ENCODE measurements around the gene MELK. TPM values are rescaled to one million over a fixed set of nuclear protein-coding genes. Genes with fewer than 3 reads are reported as not detected.

Gene MELK
- total RNA-seq, 2 experiments from 2014 or later, result 53.9 to 55.3 TPM

- intact Hi-C loops (cut with micrococcal nuclease), result no loop called here
- H3K27ac Mint-ChIP-seq, result no peak overlapping the region
- H3K36me3 Mint-ChIP-seq (ENCODE audit: low read depth), result peaks cover 28% of the 10 kb centered on the region
- H3K9me3 Mint-ChIP-seq, result no peaks in the 10 kb centered on the region
- H3K27me3 Mint-ChIP-seq (ENCODE audit: low read depth), result no peaks in the 10 kb centered on the region
- CTCF ChIA-PET, result no interaction called here
- no peak overlapping the region for H3K4me3 Mint-ChIP-seq
- DNase-seq, result no peak
- H3K4me1 Mint-ChIP-seq (ENCODE audit: low read depth), result no peaks in the 10 kb centered on the region
These were observed 65.0 kb downstream of the MELK start for GRCh38 chr9:36637491-36638270.

DNA sequence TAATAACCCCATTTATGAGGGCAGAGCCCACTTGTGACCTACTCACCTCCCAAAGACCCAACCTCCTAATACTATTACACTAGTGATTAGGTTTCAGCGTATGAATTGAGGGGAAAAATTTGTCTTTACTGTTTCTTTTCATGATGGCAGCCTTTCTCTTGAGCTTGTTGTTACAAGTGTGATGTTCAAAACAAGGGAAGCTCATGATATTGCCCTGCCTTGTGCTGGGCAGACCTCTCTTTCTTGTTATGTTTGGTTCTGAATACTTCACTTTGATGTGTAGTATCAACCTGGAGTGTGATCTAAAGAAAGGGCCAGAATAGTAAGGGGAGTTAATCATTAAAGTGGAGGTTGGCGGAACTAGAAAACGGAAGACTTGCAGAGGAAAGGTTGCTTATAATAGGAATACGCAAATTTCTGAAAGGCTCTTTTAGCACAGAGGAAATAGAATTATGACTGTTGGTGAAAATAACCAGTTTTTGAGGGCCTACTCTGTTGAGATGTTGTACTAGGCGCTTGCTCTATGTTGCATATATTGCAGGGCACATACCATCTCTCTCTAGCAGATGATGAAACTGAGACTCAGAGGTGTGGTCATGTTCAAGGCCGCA, 68.2 kb downstream of the MELK start:
- H3K27ac Mint-ChIP-seq, result no peak overlapping the region
- H3K9me3 Mint-ChIP-seq, result no peaks in the 10 kb centered on the region
- CTCF ChIA-PET, result no interaction called here
- intact Hi-C loops (cut with micrococcal nuclease), result no loop called here
- peaks cover 29% of the 10 kb centered on the region for H3K36me3 Mint-ChIP-seq (ENCODE audit: low read depth)
- H3K4me1 Mint-ChIP-seq (ENCODE audit: low read depth), result no peaks in the 10 kb centered on the region
- DNase-seq, result no peak
- H3K27me3 Mint-ChIP-seq (ENCODE audit: low read depth), result no peaks in the 10 kb centered on the region
- no peak overlapping the region for H3K4me3 Mint-ChIP-seq

DNA sequence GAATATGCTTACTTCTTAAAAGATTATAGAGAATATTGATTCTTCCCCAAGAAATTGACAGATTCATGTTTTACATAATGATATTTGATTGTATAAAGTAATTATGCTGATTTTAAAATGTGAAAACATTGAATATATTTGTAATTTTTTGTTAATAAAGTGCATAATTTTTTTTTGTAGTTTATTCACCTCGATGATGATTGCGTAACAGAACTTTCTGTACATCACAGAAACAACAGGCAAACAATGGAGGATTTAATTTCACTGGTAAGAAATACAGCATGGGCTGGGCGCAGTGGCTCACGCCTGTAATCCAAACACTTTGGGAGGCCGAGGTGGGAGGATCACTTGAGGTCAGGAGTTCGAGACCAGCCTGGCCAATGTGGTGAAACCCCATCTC, 70.1 kb downstream of the MELK start:
- CTCF ChIA-PET, result no interaction called here
- DNase-seq, result no peak
- H3K4me1 Mint-ChIP-seq (ENCODE audit: low read depth), result no peaks in the 10 kb centered on the region
- H3K27me3 Mint-ChIP-seq (ENCODE audit: low read depth), result no peaks in the 10 kb centered on the region
- no peak overlapping the region for H3K4me3 Mint-ChIP-seq
- peaks cover 26% of the 10 kb centered on the region for H3K36me3 Mint-ChIP-seq (ENCODE audit: low read depth)
- H3K27ac Mint-ChIP-seq, result no peak overlapping the region
- H3K9me3 Mint-ChIP-seq, result no peaks in the 10 kb centered on the region
- intact Hi-C loops (cut with micrococcal nuclease), result no loop called here

DNA sequence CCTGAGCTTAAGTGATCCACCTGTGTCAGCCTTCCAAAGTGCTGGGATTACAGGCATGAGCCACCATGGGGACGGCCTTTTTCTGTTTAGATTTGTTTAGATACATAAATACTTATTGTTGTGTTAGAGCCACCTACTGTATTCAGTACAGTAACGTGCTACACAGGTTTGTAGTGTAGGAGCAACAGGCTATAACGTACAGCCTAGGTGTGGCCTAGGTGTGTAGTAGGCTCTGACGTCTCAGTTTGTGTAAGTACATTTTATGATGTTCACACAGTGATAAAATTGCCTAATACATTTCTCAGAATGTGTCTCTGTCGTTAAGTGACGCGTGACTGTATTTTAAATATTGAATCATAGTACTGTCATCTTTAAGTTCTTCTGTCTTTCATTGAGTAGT, 84.1 kb downstream of the MELK start:
- Mint-ChIP-seq H3K27me3 (ENCODE audit: low read depth) (no peaks in the 10 kb centered on the region), H3K4me1 (ENCODE audit: low read depth) (no peaks in the 10 kb centered on the region), H3K27ac (no peak overlapping the region), H3K36me3 (ENCODE audit: low read depth) (peaks cover 48% of the 10 kb centered on the region), H3K9me3 (peaks cover 7% of the 10 kb centered on the region), H3K4me3 (no peak overlapping the region)
- intact Hi-C loops (cut with micrococcal nuclease), result loop anchor here (10.0 kb wide), 1 partner anchor 62 kb away; no protein-coding TSS in a partner anchor
- DNase-seq, result no peak
- CTCF ChIA-PET, result no interaction called here

DNA sequence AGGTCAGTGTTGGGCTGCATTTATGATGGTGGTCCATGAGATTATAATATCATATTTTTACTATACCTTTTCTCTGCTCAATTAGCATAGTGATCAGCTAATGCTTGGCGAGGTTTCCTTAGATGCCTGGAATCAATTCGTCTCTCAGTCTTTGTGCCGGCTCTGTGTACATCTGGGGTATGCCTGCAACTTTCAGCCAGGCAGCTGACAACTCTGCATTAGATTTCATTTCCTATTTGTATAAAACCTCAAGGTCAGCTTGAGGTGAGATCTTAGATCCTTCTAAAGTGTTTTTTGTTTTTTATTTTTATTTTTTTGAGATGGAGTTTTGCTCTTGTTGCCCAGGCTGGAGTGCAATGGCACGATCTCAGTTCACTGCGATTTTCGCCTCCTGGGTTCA, 86.8 kb downstream of the MELK start:
- no peaks in the 10 kb centered on the region for H3K27me3 Mint-ChIP-seq (ENCODE audit: low read depth)
- H3K27ac Mint-ChIP-seq, result no peak overlapping the region
- H3K36me3 Mint-ChIP-seq (ENCODE audit: low read depth), result peaks cover 45% of the 10 kb centered on the region
- H3K4me3 Mint-ChIP-seq, result no peak overlapping the region
- DNase-seq, result no peak
- peaks cover 7% of the 10 kb centered on the region for H3K9me3 Mint-ChIP-seq
- H3K4me1 Mint-ChIP-seq (ENCODE audit: low read depth), result no peaks in the 10 kb centered on the region
- CTCF ChIA-PET, result no interaction called here
- intact Hi-C loops (cut with micrococcal nuclease), result loop anchor here (10.0 kb wide), 1 partner anchor 65 kb away; no protein-coding TSS in a partner anchor

DNA sequence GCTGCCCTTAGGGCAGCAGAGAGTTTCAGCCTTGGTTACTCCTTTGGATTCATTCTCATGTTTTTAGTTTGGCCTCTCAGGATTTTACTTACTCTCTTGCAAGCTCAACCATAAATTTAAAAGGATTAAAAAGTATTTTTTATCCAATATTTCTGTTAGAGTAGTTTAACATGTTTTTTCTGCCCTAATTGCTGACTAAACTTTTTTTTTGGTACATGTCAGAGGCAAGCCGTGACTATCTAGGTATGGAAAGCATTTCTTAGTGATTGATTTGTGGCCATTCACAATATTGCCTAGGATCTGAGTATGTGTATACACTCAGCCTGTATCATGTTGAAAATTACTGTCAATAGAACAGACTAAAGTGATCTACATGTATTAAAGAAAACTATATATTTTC, 92.1 kb downstream of the MELK start:
- peaks cover 29% of the 10 kb centered on the region for H3K36me3 Mint-ChIP-seq (ENCODE audit: low read depth)
- H3K4me3 Mint-ChIP-seq, result no peak overlapping the region
- H3K27ac Mint-ChIP-seq, result no peak overlapping the region
- CTCF ChIA-PET, result no interaction called here
- intact Hi-C loops (cut with micrococcal nuclease), result no loop called here
- peaks cover 11% of the 10 kb centered on the region for H3K4me1 Mint-ChIP-seq (ENCODE audit: low read depth)
- no peaks in the 10 kb centered on the region for H3K9me3 Mint-ChIP-seq
- DNase-seq, result no peak
- no peaks in the 10 kb centered on the region for H3K27me3 Mint-ChIP-seq (ENCODE audit: low read depth)

- CTCF ChIA-PET, result no interaction called here
- H3K9me3 Mint-ChIP-seq, result no peaks in the 10 kb centered on the region
These were observed 92.7 kb downstream of the MELK start for GRCh38 chr9:36665387-36665786.

GRCh38 chr9:36665921-36666431, 93.3 kb downstream of the MELK start:
- H3K4me1 Mint-ChIP-seq (ENCODE audit: low read depth), result peaks cover 11% of the 10 kb centered on the region
- no peaks in the 10 kb centered on the region for H3K27me3 Mint-ChIP-seq (ENCODE audit: low read depth)
- no peak overlapping the region for H3K27ac Mint-ChIP-seq
- intact Hi-C loops (cut with micrococcal nuclease), result no loop called here
- no peak for DNase-seq
- CTCF ChIA-PET, result interaction anchor here (1.2 kb wide), 1 partner anchor 11 kb away, joined by 3 read pairs; no protein-coding TSS in a partner anchor
- peaks cover 34% of the 10 kb centered on the region for H3K36me3 Mint-ChIP-seq (ENCODE audit: low read depth)
- H3K9me3 Mint-ChIP-seq, result no peaks in the 10 kb centered on the region
- no peak overlapping the region for H3K4me3 Mint-ChIP-seq

More at GRCh38 chr9:36665387-36665786, 92.7 kb downstream of the MELK start:
- no peak for DNase-seq
- Mint-ChIP-seq H3K4me1 (ENCODE audit: low read depth) (peaks cover 11% of the 10 kb centered on the region), H3K27me3 (ENCODE audit: low read depth) (no peaks in the 10 kb centered on the region), H3K4me3 (no peak overlapping the region), H3K36me3 (ENCODE audit: low read depth) (peaks cover 31% of the 10 kb centered on the region), H3K27ac (no peak overlapping the region)
- intact Hi-C loops (cut with micrococcal nuclease), result no loop called here

DNA sequence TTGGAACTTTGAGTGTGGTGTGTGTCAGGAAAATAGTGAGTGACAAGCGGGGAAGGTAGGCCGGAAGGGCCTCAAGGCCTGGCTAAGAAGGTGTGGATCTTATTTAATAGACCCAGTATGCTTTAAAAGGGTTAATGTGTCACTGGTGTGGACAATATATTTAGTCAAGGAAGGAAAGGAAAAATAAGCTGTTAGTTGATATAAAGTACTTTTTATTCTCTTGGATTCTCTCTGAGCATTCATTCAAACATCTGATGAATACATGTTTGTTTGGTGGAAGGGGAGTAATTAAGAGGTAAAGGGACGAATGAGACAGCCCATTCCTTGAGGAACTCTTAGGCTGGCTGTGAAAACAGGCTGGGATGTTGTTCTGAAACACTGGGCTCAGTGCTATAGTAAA, 98.9 kb downstream of the MELK start:
- peaks cover under 1% of the 10 kb centered on the region for H3K4me1 Mint-ChIP-seq (ENCODE audit: low read depth)
- no peaks in the 10 kb centered on the region for H3K9me3 Mint-ChIP-seq
- CTCF ChIA-PET, result no interaction called here
- intact Hi-C loops (cut with micrococcal nuclease), result no loop called here
- H3K4me3 Mint-ChIP-seq, result no peak overlapping the region
- H3K27me3 Mint-ChIP-seq (ENCODE audit: low read depth), result no peaks in the 10 kb centered on the region
- no peak overlapping the region for H3K27ac Mint-ChIP-seq
- no peak for DNase-seq
- H3K36me3 Mint-ChIP-seq (ENCODE audit: low read depth), result peaks cover 42% of the 10 kb centered on the region

- H3K9me3 Mint-ChIP-seq, result no peaks in the 10 kb centered on the region
- no peaks in the 10 kb centered on the region for H3K4me1 Mint-ChIP-seq (ENCODE audit: low read depth)
- no peak overlapping the region for H3K4me3 Mint-ChIP-seq
- CTCF ChIA-PET, result interaction anchor here (1.1 to 1.3 kb wide), 2 partner anchors 8 to 9 kb away, joined by 3 read pairs; no protein-coding TSS in a partner anchor
- H3K36me3 Mint-ChIP-seq (ENCODE audit: low read depth), result peaks cover 46% of the 10 kb centered on the region
- intact Hi-C loops (cut with micrococcal nuclease), result no loop called here
- H3K27me3 Mint-ChIP-seq (ENCODE audit: low read depth), result no peaks in the 10 kb centered on the region
- H3K27ac Mint-ChIP-seq, result no peak overlapping the region
- no peak for DNase-seq
These were observed 103.4 kb downstream of the MELK start for GRCh38 chr9:36676091-36676490.

- intact Hi-C loops (cut with micrococcal nuclease), result no loop called here
- H3K9me3 Mint-ChIP-seq, result no peaks in the 10 kb centered on the region
- no peaks in the 10 kb centered on the region for H3K27me3 Mint-ChIP-seq (ENCODE audit: low read depth)
- no peak overlapping the region for H3K4me3 Mint-ChIP-seq
- peaks cover 41% of the 10 kb centered on the region for H3K36me3 Mint-ChIP-seq (ENCODE audit: low read depth)
- no peak for DNase-seq
- no peak overlapping the region for H3K27ac Mint-ChIP-seq
- H3K4me1 Mint-ChIP-seq (ENCODE audit: low read depth), result no peaks in the 10 kb centered on the region
- CTCF ChIA-PET, result interaction anchor here (0.6 to 1.3 kb wide), 4 partner anchors 8 to 51 kb away, joined by 3 read pairs; no protein-coding TSS in a partner anchor
These were observed 104.2 kb downstream of the MELK start for GRCh38 chr9:36676778-36677485.

DNA sequence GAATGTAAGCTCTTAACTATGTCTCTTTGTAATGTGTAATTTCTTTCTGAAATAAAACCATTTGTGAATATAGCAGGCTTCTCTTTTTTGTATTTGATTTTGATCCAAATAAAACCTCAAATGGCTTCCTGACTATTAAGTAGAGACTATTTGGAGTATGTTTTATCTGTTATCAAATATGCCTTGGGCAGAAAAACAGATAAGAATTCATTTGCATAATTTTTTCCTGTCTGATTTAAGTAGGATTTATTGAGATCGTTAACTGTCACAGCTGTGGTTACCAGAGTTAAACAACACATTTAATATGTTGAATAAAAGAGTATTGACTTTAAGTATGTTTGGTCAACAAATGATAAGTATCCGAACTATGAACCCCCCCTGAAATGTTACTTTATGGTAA, 104.9 kb downstream of the MELK start:
- H3K27me3 Mint-ChIP-seq (ENCODE audit: low read depth), result no peaks in the 10 kb centered on the region
- H3K9me3 Mint-ChIP-seq, result peaks cover 2% of the 10 kb centered on the region
- H3K4me3 Mint-ChIP-seq, result no peak overlapping the region
- H3K27ac Mint-ChIP-seq, result no peak overlapping the region
- DNase-seq, result no peak
- H3K36me3 Mint-ChIP-seq (ENCODE audit: low read depth), result peaks cover 38% of the 10 kb centered on the region
- intact Hi-C loops (cut with micrococcal nuclease), result no loop called here
- no peaks in the 10 kb centered on the region for H3K4me1 Mint-ChIP-seq (ENCODE audit: low read depth)
- CTCF ChIA-PET, result interaction anchor here (0.8 kb wide), 1 partner anchor 51 kb away, joined by 3 read pairs; no protein-coding TSS in a partner anchor
